HepG2 (cell line): Measurements from ENCODE around the gene PNPLA3. TPM values are rescaled to one million over a fixed set of nuclear protein-coding genes. Genes with fewer than 3 reads are reported as not detected.

ENCODE experiments used
- ATF6 ChIP-seq: sonication (generic); formaldehyde crosslinking; conservative IDR thresholded peaks from 2 replicates; pipeline ENCODE4 v1.4.0; 2020; ENCODE audit warnings: missing genetic modification reagents
- HBP1 ChIP-seq: IDR thresholded peaks from 2 replicates; pipeline ENCODE4 v1.6.1; 2016; ENCODE audit warnings: low read depth, control low read depth
- MAFK ChIP-seq, 2 experiments: IDR thresholded peaks in 1 of 2; conservative IDR thresholded peaks in 1 of 2; 2 replicates each; pipeline ENCODE4 v1.6.1; 2011; ENCODE audit warnings: improper control_type of control experiment in 2 of 2, low read length in 2 of 2
- PAXIP1 ChIP-seq: sonication (generic); formaldehyde crosslinking; conservative IDR thresholded peaks from 2 replicates; pipeline ENCODE4 v1.4.0; 2020; ENCODE audit warnings: mild to moderate bottlenecking, missing genetic modification reagents, moderate library complexity
- STAG1 ChIP-seq: sonication (generic); formaldehyde crosslinking; IDR thresholded peaks from 2 replicates; pipeline ENCODE4 v1.4.0; 2020; ENCODE audit warnings: missing genetic modification reagents
- TEAD2 ChIP-seq: sonication (generic); formaldehyde crosslinking; IDR thresholded peaks from 2 replicates; pipeline ENCODE4 v1.9.0; 2021; ENCODE audit warnings: missing genetic modification reagents
- ZNF850 ChIP-seq: sonication (generic); formaldehyde crosslinking; conservative IDR thresholded peaks from 2 replicates; pipeline ENCODE4 v1.9.0; 2021; ENCODE audit warnings: mild to moderate bottlenecking, missing genetic modification reagents
- polyA plus RNA-seq, 8 experiments: library from polyadenylated mRNA; depleted of rRNA in 3 of 8; stranded (reverse) in 7 of 8; unstranded in 1 of 8; fragments of >200 nt; fragmentation: Illumina TruSeq in 4 of 8; extraction: Trizol in 4 of 8; gene quantifications; 2 replicates each; pipeline versions ENCODE4 v1.2.1 to v1.2.3, GENCODE V29; 2011 to 2016; ENCODE audit warnings: low read depth in 4 of 8, missing spikeins in 1 of 8, mixed read lengths in 1 of 8; ENCODE audit not compliant: insufficient read depth in 1 of 8
- total RNA-seq, 5 experiments: library from RNA; depleted of rRNA; stranded (reverse); fragments of >200 nt; fragmentation: Illumina TruSeq; extraction: Trizol; gene quantifications; 2 replicates each; pipeline ENCODE4 v1.2.3, GENCODE V29; 2016; ENCODE audit warnings: low read depth in 1 of 5

The PNPLA3 gene
- total and polyA plus RNA-seq, 2 of the 13 experiments (the other 11 are each of a cell fraction or from before 2014, with no cell fraction given): 16.9 to 19.8 TPM

- TF ChIP-seq PAXIP1 (CRISPR knock-in tag) (no peak), MAFK (conservative IDR thresholded peaks at IDR 0.05 in 1 of 2, IDR thresholded peaks at IDR 0.05 in 1 of 2; ENCODE audit: low read length in 2 of 2) (no peak), HBP1 (CRISPR knock-in tag) (no peak), ZNF850 (CRISPR knock-in tag) (no peak), STAG1 (CRISPR knock-in tag) (no peak), TEAD2 (CRISPR knock-in tag) (no peak), ATF6 (no peak)
Measured at GRCh38 chr22:43889201-43889859, 34.3 kb upstream of the PNPLA3 start (continued).
